Activated T-helper 1 cell treated with anti-CD3 and anti-CD28 coated beads, Interleukin-12 subunit alpha, Interleukin-12 subunit beta, Interleukin-2, Interleukin-4 antibody, amounts not matched to agents 30 ng/mL and 10 ng/mL and 1 ng/mL, durations not matched to agents 14 hours and 24 hours and 36 hours (primary cell): ENCODE results near the gene FYCO1. TPM values are rescaled to one million over a fixed set of nuclear protein-coding genes. Genes with fewer than 3 reads are reported as not detected.

Source experiments
- DNase-seq: peaks from one replicate; pipeline ENCODE4 v3.0.0; 2021; ENCODE audit warnings: low spot score
- H3K27ac Mint-ChIP-seq: one replicate; pipeline ENCODE4 v1.8.0; 2021; ENCODE audit warnings: mild to moderate bottlenecking, mixed read lengths
- H3K27me3 Mint-ChIP-seq: one replicate; pipeline ENCODE4 v1.8.0; 2022; ENCODE audit warnings: mild to moderate bottlenecking, moderate library complexity, mixed read lengths; ENCODE audit not compliant: insufficient read depth
- H3K36me3 Mint-ChIP-seq: one replicate; pipeline ENCODE4 v1.8.0; 2021; ENCODE audit warnings: low read depth, mixed read lengths
- H3K4me1 Mint-ChIP-seq: one replicate; pipeline ENCODE4 v1.8.0; 2021; ENCODE audit warnings: low read depth, mixed read lengths
- H3K4me3 Mint-ChIP-seq: one replicate; pipeline ENCODE4 v1.8.0; 2021; ENCODE audit warnings: mild to moderate bottlenecking, moderate library complexity, mixed read lengths
- H3K9me3 Mint-ChIP-seq: one replicate; pipeline ENCODE4 v1.8.0; 2021; ENCODE audit warnings: mixed read lengths
- intact Hi-C: fragments of 100-400 bp; cut with micrococcal nuclease; formaldehyde crosslinking; loops from one replicate; pipeline ENCODE4 v1.15.1; 2024
- total RNA-seq: library from RNA; stranded (reverse); gene quantifications from 2 replicates; pipeline ENCODE4 v1.2.3, GENCODE V29; 2022

The FYCO1 gene
- total RNA-seq, 1 donor from 2014 or later: 16.3 TPM

GRCh38 chr3:45962033-45962432, 33.6 kb downstream of the FYCO1 start:
- Mint-ChIP-seq H3K4me3 (peak overlapping the region; percentile 54), H3K4me1 (peaks cover 88% of the 10 kb centered on the region), H3K27me3 (no peaks in the 10 kb centered on the region), H3K9me3 (peaks cover 4% of the 10 kb centered on the region), H3K36me3 (peaks cover 83% of the 10 kb centered on the region), H3K27ac (peak overlapping the region; percentile 73)
- DNase-seq: peak; percentile 48
- intact Hi-C loops: loop anchor here (1.0 to 5.0 kb wide), 3 partner anchors 12 to 245 kb away; partner anchors contain the start of gene CCR1

- Mint-ChIP-seq H3K36me3 (peaks cover 83% of the 10 kb centered on the region), H3K9me3 (peaks cover 4% of the 10 kb centered on the region), H3K4me3 (no peak overlapping the region), H3K27ac (peak overlapping the region; percentile 65), H3K4me1 (peaks cover 71% of the 10 kb centered on the region), H3K27me3 (no peaks in the 10 kb centered on the region)
- no peak for DNase-seq
- intact Hi-C loops: loop anchor here (5.0 kb wide), 1 partner anchor 247 kb away; the partner anchor contains the start of gene CCR1
Observed at GRCh38 chr3:45960289-45960688, 35.3 kb downstream of the FYCO1 start.

GRCh38 chr3:45959201-45959600, 36.4 kb downstream of the FYCO1 start:
- no peak overlapping the region for H3K4me3 Mint-ChIP-seq
- H3K9me3 Mint-ChIP-seq: peaks cover 4% of the 10 kb centered on the region
- no peak for DNase-seq
- intact Hi-C loops: no loop called here
- peak overlapping the region; percentile 0 for H3K27ac Mint-ChIP-seq
- H3K4me1 Mint-ChIP-seq: peaks cover 71% of the 10 kb centered on the region
- peaks cover 89% of the 10 kb centered on the region for H3K36me3 Mint-ChIP-seq
- H3K27me3 Mint-ChIP-seq: no peaks in the 10 kb centered on the region

GRCh38 chr3:45958321-45958791, 37.3 kb downstream of the FYCO1 start:
- H3K27ac Mint-ChIP-seq: no peak overlapping the region
- peaks cover 88% of the 10 kb centered on the region for H3K36me3 Mint-ChIP-seq
- no peak for DNase-seq
- peaks cover 71% of the 10 kb centered on the region for H3K4me1 Mint-ChIP-seq
- no peak overlapping the region for H3K4me3 Mint-ChIP-seq
- no peaks in the 10 kb centered on the region for H3K27me3 Mint-ChIP-seq
- peaks cover 4% of the 10 kb centered on the region for H3K9me3 Mint-ChIP-seq
- intact Hi-C loops: no loop called here

GRCh38 chr3:45957586-45957985, 38.0 kb downstream of the FYCO1 start:
- Mint-ChIP-seq H3K4me3 (no peak overlapping the region), H3K27me3 (no peaks in the 10 kb centered on the region), H3K9me3 (peaks cover 4% of the 10 kb centered on the region), H3K27ac (no peak overlapping the region), H3K36me3 (peaks cover 88% of the 10 kb centered on the region), H3K4me1 (peaks cover 71% of the 10 kb centered on the region)
- intact Hi-C loops: no loop called here
- DNase-seq: no peak

- peaks cover under 1% of the 10 kb centered on the region for H3K9me3 Mint-ChIP-seq
- DNase-seq: no peak
- intact Hi-C loops: no loop called here
- peak overlapping the region; percentile 13 for H3K27ac Mint-ChIP-seq
- H3K4me1 Mint-ChIP-seq: peaks cover 74% of the 10 kb centered on the region
- peaks cover 84% of the 10 kb centered on the region for H3K36me3 Mint-ChIP-seq
- no peak overlapping the region for H3K4me3 Mint-ChIP-seq
- no peaks in the 10 kb centered on the region for H3K27me3 Mint-ChIP-seq
Observed at GRCh38 chr3:45955706-45956105, 39.9 kb downstream of the FYCO1 start.

- Mint-ChIP-seq H3K27me3 (no peaks in the 10 kb centered on the region), H3K9me3 (no peaks in the 10 kb centered on the region), H3K36me3 (peaks cover 78% of the 10 kb centered on the region), H3K4me3 (no peak overlapping the region), H3K27ac (no peak overlapping the region), H3K4me1 (peaks cover 76% of the 10 kb centered on the region)
- DNase-seq: no peak
- intact Hi-C loops: no loop called here
Observed at GRCh38 chr3:45955017-45955647, 40.5 kb downstream of the FYCO1 start.

- Mint-ChIP-seq H3K9me3 (no peaks in the 10 kb centered on the region), H3K27ac (peak overlapping the region; percentile 40), H3K4me3 (no peak overlapping the region), H3K36me3 (peaks cover 77% of the 10 kb centered on the region), H3K4me1 (peaks cover 80% of the 10 kb centered on the region), H3K27me3 (no peaks in the 10 kb centered on the region)
- no peak for DNase-seq
- intact Hi-C loops: no loop called here
Observed at GRCh38 chr3:45954306-45954705, 41.3 kb downstream of the FYCO1 start.

GRCh38 chr3:45953536-45953935, 42.1 kb downstream of the FYCO1 start:
- Mint-ChIP-seq H3K27me3 (no peaks in the 10 kb centered on the region), H3K36me3 (peaks cover 77% of the 10 kb centered on the region), H3K4me3 (no peak overlapping the region), H3K4me1 (peaks cover 83% of the 10 kb centered on the region), H3K9me3 (no peaks in the 10 kb centered on the region), H3K27ac (peak overlapping the region; percentile 22)
- no peak for DNase-seq
- intact Hi-C loops: no loop called here

- H3K4me3 Mint-ChIP-seq: peak overlapping the region; percentile 15
- no peak overlapping the region for H3K27ac Mint-ChIP-seq
- H3K36me3 Mint-ChIP-seq: peaks cover 79% of the 10 kb centered on the region
- H3K9me3 Mint-ChIP-seq: no peaks in the 10 kb centered on the region
- intact Hi-C loops: no loop called here
- no peak for DNase-seq
- peaks cover 83% of the 10 kb centered on the region for H3K4me1 Mint-ChIP-seq
- H3K27me3 Mint-ChIP-seq: no peaks in the 10 kb centered on the region
Observed at GRCh38 chr3:45952456-45952855, 43.2 kb downstream of the FYCO1 start.

- Mint-ChIP-seq H3K4me1 (peaks cover 84% of the 10 kb centered on the region), H3K36me3 (peaks cover 79% of the 10 kb centered on the region), H3K9me3 (no peaks in the 10 kb centered on the region), H3K27ac (peak overlapping the region; percentile 24), H3K4me3 (peak overlapping the region; percentile 15), H3K27me3 (no peaks in the 10 kb centered on the region)
- intact Hi-C loops: no loop called here
- DNase-seq: no peak
Observed at GRCh38 chr3:45951946-45952345, 43.7 kb downstream of the FYCO1 start.

GRCh38 chr3:45950686-45951600, 44.7 kb downstream of the FYCO1 start:
- peak overlapping the region; percentile 41 for H3K4me3 Mint-ChIP-seq
- intact Hi-C loops: loop anchor here (1.0 kb wide), 1 partner anchor 11 kb away; no protein-coding TSS in a partner anchor
- H3K27ac Mint-ChIP-seq: peak overlapping the region; percentile 91
- DNase-seq: peak; percentile 61
- peaks cover 94% of the 10 kb centered on the region for H3K4me1 Mint-ChIP-seq
- H3K36me3 Mint-ChIP-seq: peaks cover 82% of the 10 kb centered on the region
- no peaks in the 10 kb centered on the region for H3K27me3 Mint-ChIP-seq
- H3K9me3 Mint-ChIP-seq: no peaks in the 10 kb centered on the region

- intact Hi-C loops: loop anchor here (1.0 kb wide), 1 partner anchor 12 kb away; no protein-coding TSS in a partner anchor
- peaks cover 87% of the 10 kb centered on the region for H3K36me3 Mint-ChIP-seq
- no peak for DNase-seq
- H3K4me1 Mint-ChIP-seq: peaks cover 100% of the 10 kb centered on the region
- no peaks in the 10 kb centered on the region for H3K9me3 Mint-ChIP-seq
- peak overlapping the region; percentile 41 for H3K4me3 Mint-ChIP-seq
- no peaks in the 10 kb centered on the region for H3K27me3 Mint-ChIP-seq
- peak overlapping the region; percentile 91 for H3K27ac Mint-ChIP-seq
Observed at GRCh38 chr3:45950131-45950530, 45.5 kb downstream of the FYCO1 start.
